Measurements from ENCODE around the gene ZNF385A. TPM values are rescaled to one million over a fixed set of nuclear protein-coding genes. Genes with fewer than 3 reads are reported as not detected.

The ZNF385A gene
- total and polyA plus RNA-seq, 9 of the 15 experiments (the other 6 are each of a cell fraction or from before 2014, with no cell fraction given), result 1.0 to 111 (median 7.7) TPM

GRCh38 chr12:54379398-54380201 lies 4.9 kb downstream of the ZNF385A start (continued):
- no peak for TF ChIP-seq SRF (CRISPR knock-in tag; IDR thresholded peaks at IDR 0.05)
- no peak for TF ChIP-seq RBM25 (IDR thresholded peaks at IDR 0.05; ENCODE audit: low read depth, low read length, severe bottlenecking)
- no peak for TF ChIP-seq PREB (CRISPR knock-in tag; IDR thresholded peaks at IDR 0.05)
- TF ChIP-seq ZSCAN29 (IDR thresholded peaks at IDR 0.05), result no peak
- TF ChIP-seq ZNF184 (CRISPR knock-in tag; IDR thresholded peaks at IDR 0.05), result no peak
- no peak for TF ChIP-seq ZNF398 (CRISPR knock-in tag; IDR thresholded peaks at IDR 0.05)
- TF ChIP-seq SP2 (IDR thresholded peaks at IDR 0.05; ENCODE audit: extremely low read depth, low read depth, low read length, poor library complexity, severe bottlenecking), result no peak
- no peak; the same call in 1 of the 2 replicates for TF ChIP-seq TEAD4 (IDR thresholded peaks at IDR 0.05; ENCODE audit: low read length)
- no peak for TF ChIP-seq TEAD4 (CRISPR knock-in tag; IDR thresholded peaks at IDR 0.05; ENCODE audit: borderline replicate concordance)
- TF ChIP-seq TCF7 (IDR thresholded peaks at IDR 0.05; ENCODE audit: borderline replicate concordance), result no peak
- TF ChIP-seq, protein P1, sequence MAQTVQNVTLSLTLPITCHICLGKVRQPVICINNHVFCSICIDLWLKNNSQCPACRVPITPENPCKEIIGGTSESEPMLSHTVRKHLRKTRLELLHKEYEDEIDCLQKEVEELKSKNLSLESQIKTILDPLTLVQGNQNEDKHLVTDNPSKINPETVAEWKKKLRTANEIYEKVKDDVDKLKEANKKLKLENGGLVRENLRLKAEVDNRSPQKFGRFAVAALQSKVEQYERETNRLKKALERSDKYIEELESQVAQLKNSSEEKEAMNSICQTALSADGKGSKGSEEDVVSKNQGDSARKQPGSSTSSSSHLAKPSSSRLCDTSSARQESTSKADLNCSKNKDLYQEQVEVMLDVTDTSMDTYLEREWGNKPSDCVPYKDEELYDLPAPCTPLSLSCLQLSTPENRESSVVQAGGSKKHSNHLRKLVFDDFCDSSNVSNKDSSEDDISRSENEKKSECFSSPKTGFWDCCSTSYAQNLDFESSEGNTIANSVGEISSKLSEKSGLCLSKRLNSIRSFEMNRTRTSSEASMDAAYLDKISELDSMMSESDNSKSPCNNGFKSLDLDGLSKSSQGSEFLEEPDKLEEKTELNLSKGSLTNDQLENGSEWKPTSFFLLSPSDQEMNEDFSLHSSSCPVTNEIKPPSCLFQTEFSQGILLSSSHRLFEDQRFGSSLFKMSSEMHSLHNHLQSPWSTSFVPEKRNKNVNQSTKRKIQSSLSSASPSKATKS (CRISPR knock-in tag; IDR thresholded peaks at IDR 0.05), result no peak
- TF ChIP-seq DPF2 (IDR thresholded peaks at IDR 0.05), result no peak
- no peak for TF ChIP-seq PTTG1 (tag; IDR thresholded peaks at IDR 0.05; ENCODE audit: low read depth)
- no peak for TF ChIP-seq GABPA (tag; conservative IDR thresholded peaks at IDR 0.05; ENCODE audit: low read depth)
- TF ChIP-seq MYC (IDR thresholded peaks at IDR 0.05; ENCODE audit: low read depth, low read length), result peak; percentile 87
- TF ChIP-seq MYC (CRISPR knock-in tag; IDR thresholded peaks at IDR 0.05; ENCODE audit: borderline replicate concordance, low read depth), result peak; percentile 42; the same call in 1 of the 2 replicates
- TF ChIP-seq SMARCE1 (IDR thresholded peaks at IDR 0.05), result peak; percentile 52; the same call in 1 of the 2 replicates
- TF ChIP-seq TFAM (CRISPR knock-in tag; conservative IDR thresholded peaks at IDR 0.05), result no peak
- TF ChIP-seq SREBF2 (CRISPR knock-in tag; IDR thresholded peaks at IDR 0.05), result no peak
- no peak for TF ChIP-seq MXD1 (CRISPR knock-in tag; IDR thresholded peaks at IDR 0.05; ENCODE audit: borderline replicate concordance, poor library complexity, severe bottlenecking)
- no peak for TF ChIP-seq DDX20 (tag; IDR thresholded peaks at IDR 0.05; ENCODE audit: low read depth)
- no peak for TF ChIP-seq U2AF2 (optimal IDR thresholded peaks at IDR 0.05; ENCODE audit: low read depth, low read length)
- TF ChIP-seq NCOA1 (IDR thresholded peaks at IDR 0.05; ENCODE audit: low read depth), result 0 out of 2 replicates have a peak, but pooled peaks have one; percentile 10
